Smooth muscle cell (in vitro differentiated cells): Measurements from ENCODE around the gene CPXM2. TPM values are rescaled to one million over a fixed set of nuclear protein-coding genes. Genes with fewer than 3 reads are reported as not detected.

Experiments used
- DNase-seq: peaks from one replicate; lab custom pipeline; 2025; ENCODE audit not compliant: unreplicated experiment; lab: John Stamatoyannopoulos, UW
- H2AFZ ChIP-seq: fragments of 200-600 bp; sonication (generic); 2 replicates; pipeline ENCODE4 v1.6.0; 2016; ENCODE audit warnings: antibody characterized with exemption, low read depth, mild to moderate bottlenecking
- H3F3A ChIP-seq: fragments of 200-600 bp; sonication (generic); 2 replicates; pipeline ENCODE4 v1.6.0; 2017; ENCODE audit warnings: antibody characterized with exemption, low read depth
- H3K27ac ChIP-seq: fragments of 200-600 bp; sonication (generic); 2 replicates; pipeline ENCODE4 v1.5.1; 2016; ENCODE audit warnings: low read depth, mild to moderate bottlenecking
- H3K27me3 ChIP-seq: fragments of 200-600 bp; sonication (generic); 2 replicates; pipeline ENCODE4 v1.6.1; 2016; ENCODE audit warnings: low read depth, mild to moderate bottlenecking
- H3K36me3 ChIP-seq: fragments of 200-600 bp; sonication (generic); 2 replicates; pipeline ENCODE4 v1.5.1; 2016; ENCODE audit warnings: low read depth
- H3K4me1 ChIP-seq: fragments of 200-600 bp; sonication (generic); 2 replicates; pipeline ENCODE4 v1.5.1; 2016; ENCODE audit warnings: low read depth
- H3K4me2 ChIP-seq: fragments of 200-600 bp; sonication (generic); 2 replicates; pipeline ENCODE4 v1.6.0; 2016; ENCODE audit warnings: mild to moderate bottlenecking
- H3K4me3 ChIP-seq: fragments of 200-600 bp; sonication (generic); 2 replicates; pipeline ENCODE4 v1.5.1; 2016; ENCODE audit warnings: mild to moderate bottlenecking
- H3K79me2 ChIP-seq: fragments of 200-600 bp; sonication (generic); 2 replicates; pipeline ENCODE4 v1.6.0; 2016; ENCODE audit warnings: low read depth, mild to moderate bottlenecking
- H3K9ac ChIP-seq: fragments of 200-600 bp; sonication (generic); 2 replicates; pipeline ENCODE4 v1.6.0; 2016; ENCODE audit warnings: low read depth
- H3K9me3 ChIP-seq: fragments of 200-600 bp; sonication (generic); replicated peaks from 2 replicates; pipeline ENCODE4 v1.5.1; 2016; ENCODE audit warnings: low read depth
- H4K20me1 ChIP-seq: fragments of 200-600 bp; sonication (generic); 2 replicates; pipeline ENCODE4 v1.6.0; 2016; ENCODE audit warnings: low read depth
- WGBS: methylation state at CpG from one replicate; pipeline ENCODE4 v1.1.7; 2016; ENCODE audit warnings: low lambda C conversion rate; 5-methylcytosine and 5-hydroxymethylcytosine counted together
- polyA plus RNA-seq: library from polyadenylated mRNA; unstranded; fragments of >200 nt; fragmentation: Nextera tagmentation; extraction: Ambion mirVana; gene quantifications from 2 replicates; pipeline ENCODE4 v1.2.1, GENCODE V29; 2016
- total RNA-seq: library from RNA; depleted of rRNA; stranded (reverse); fragments of >200 nt; gene quantifications from 2 replicates; pipeline ENCODE4 v1.2.3, GENCODE V29; 2014
- TF ChIP-seq, protein P1 (sequence below): fragments of 200-600 bp; sonication (generic); IDR thresholded peaks from 2 replicates; pipeline ENCODE4 v1.5.1; 2017; ENCODE audit warnings: borderline replicate concordance, mild to moderate bottlenecking, antibody characterized with exemption; ENCODE audit not compliant: insufficient read depth, poor library complexity, severe bottlenecking

Gene CPXM2
- total and polyA plus RNA-seq, 2 experiments from 2014 or later: 31.2 to 65.5 TPM

GRCh38 chr10:123755061-123755460 lies 136.5 kb downstream of the CPXM2 start:
- Histone ChIP-seq H3K79me2 (no peaks in the 10 kb centered on the region), H3K4me1 (peaks cover 6% of the 10 kb centered on the region), H3K27me3 (no peaks in the 10 kb centered on the region), H3K27ac (no peak overlapping the region), H3K4me2 (no peak overlapping the region), H4K20me1 (no peaks in the 10 kb centered on the region), H3K9me3 (no peaks in the 10 kb centered on the region), H3F3A (no peaks in the 10 kb centered on the region), H3K9ac (no peak overlapping the region), H3K4me3 (no peak overlapping the region), H3K36me3 (no peaks in the 10 kb centered on the region), H2AFZ (no peak overlapping the region)
- WGBS: 73% methylated on average over 2 of the region's 2 CpGs
- TF ChIP-seq, protein P1, sequence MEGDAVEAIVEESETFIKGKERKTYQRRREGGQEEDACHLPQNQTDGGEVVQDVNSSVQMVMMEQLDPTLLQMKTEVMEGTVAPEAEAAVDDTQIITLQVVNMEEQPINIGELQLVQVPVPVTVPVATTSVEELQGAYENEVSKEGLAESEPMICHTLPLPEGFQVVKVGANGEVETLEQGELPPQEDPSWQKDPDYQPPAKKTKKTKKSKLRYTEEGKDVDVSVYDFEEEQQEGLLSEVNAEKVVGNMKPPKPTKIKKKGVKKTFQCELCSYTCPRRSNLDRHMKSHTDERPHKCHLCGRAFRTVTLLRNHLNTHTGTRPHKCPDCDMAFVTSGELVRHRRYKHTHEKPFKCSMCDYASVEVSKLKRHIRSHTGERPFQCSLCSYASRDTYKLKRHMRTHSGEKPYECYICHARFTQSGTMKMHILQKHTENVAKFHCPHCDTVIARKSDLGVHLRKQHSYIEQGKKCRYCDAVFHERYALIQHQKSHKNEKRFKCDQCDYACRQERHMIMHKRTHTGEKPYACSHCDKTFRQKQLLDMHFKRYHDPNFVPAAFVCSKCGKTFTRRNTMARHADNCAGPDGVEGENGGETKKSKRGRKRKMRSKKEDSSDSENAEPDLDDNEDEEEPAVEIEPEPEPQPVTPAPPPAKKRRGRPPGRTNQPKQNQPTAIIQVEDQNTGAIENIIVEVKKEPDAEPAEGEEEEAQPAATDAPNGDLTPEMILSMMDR: no peak
- DNase-seq: no peak

- no peak overlapping the region for H3K4me2 ChIP-seq
- H3K27ac ChIP-seq: no peak overlapping the region
- no peaks in the 10 kb centered on the region for H3K4me1 ChIP-seq
- DNase-seq: no peak
- TF ChIP-seq, protein P1: no peak
- no peaks in the 10 kb centered on the region for H3K9me3 ChIP-seq
- H3K4me3 ChIP-seq: no peak overlapping the region
- WGBS: 95% methylated on average over 4 of the region's 4 CpGs
- no peaks in the 10 kb centered on the region for H3K79me2 ChIP-seq
- H3K27me3 ChIP-seq: no peaks in the 10 kb centered on the region
- no peak overlapping the region for H2AFZ ChIP-seq
- no peaks in the 10 kb centered on the region for H3K36me3 ChIP-seq
- H4K20me1 ChIP-seq: no peaks in the 10 kb centered on the region
- no peak overlapping the region for H3K9ac ChIP-seq
- H3F3A ChIP-seq: no peaks in the 10 kb centered on the region
Measured at GRCh38 chr10:123754123-123754522, 137.5 kb downstream of the CPXM2 start.

GRCh38 chr10:123751342-123752134 lies 140.1 kb downstream of the CPXM2 start:
- no peak overlapping the region for H2AFZ ChIP-seq
- TF ChIP-seq, protein P1: no peak
- H3K27ac ChIP-seq: no peak overlapping the region
- WGBS: 71% methylated on average over 10 of the region's 10 CpGs
- DNase-seq: no peak
- H3K4me1 ChIP-seq: no peaks in the 10 kb centered on the region
- H3K4me3 ChIP-seq: no peak overlapping the region
- H3K36me3 ChIP-seq: no peaks in the 10 kb centered on the region
- H3F3A ChIP-seq: no peaks in the 10 kb centered on the region
- H3K4me2 ChIP-seq: no peak overlapping the region
- no peaks in the 10 kb centered on the region for H4K20me1 ChIP-seq
- no peaks in the 10 kb centered on the region for H3K9me3 ChIP-seq
- no peak overlapping the region for H3K9ac ChIP-seq
- no peaks in the 10 kb centered on the region for H3K79me2 ChIP-seq
- no peaks in the 10 kb centered on the region for H3K27me3 ChIP-seq

DNA sequence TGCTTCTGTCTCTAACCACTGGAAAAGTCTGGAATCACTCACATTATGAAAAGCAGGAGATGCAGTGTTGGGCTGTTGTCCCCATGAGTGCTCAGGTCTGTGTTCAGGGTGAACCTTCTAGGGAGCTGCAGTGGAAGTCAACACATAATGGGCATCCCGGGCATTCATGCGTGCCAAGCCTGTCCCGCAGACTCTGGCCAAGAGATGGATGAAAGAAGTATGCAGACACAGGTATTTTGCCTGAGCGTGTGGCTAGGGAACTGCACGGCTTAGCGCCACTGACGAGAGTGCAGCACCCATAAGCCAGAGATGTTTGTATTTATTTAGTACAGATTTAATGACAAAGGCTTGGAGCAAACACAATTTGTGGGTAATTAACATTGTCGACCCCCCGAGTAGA lies 140.7 kb downstream of the CPXM2 start:
- Histone ChIP-seq H4K20me1 (no peaks in the 10 kb centered on the region), H2AFZ (no peak overlapping the region), H3K27ac (no peak overlapping the region), H3K4me3 (no peak overlapping the region), H3K4me2 (no peak overlapping the region), H3K79me2 (no peaks in the 10 kb centered on the region), H3K9ac (no peak overlapping the region), H3K36me3 (no peaks in the 10 kb centered on the region), H3F3A (no peaks in the 10 kb centered on the region), H3K9me3 (no peaks in the 10 kb centered on the region), H3K4me1 (no peaks in the 10 kb centered on the region), H3K27me3 (no peaks in the 10 kb centered on the region)
- DNase-seq: no peak
- 97% methylated on average over 9 of the region's 9 CpGs for WGBS
- TF ChIP-seq, protein P1: no peak
